Stomach (tissue), 9 donors: ENCODE data around the gene RNF44. TPM values are rescaled to one million over a fixed set of nuclear protein-coding genes. Genes with fewer than 3 reads are reported as not detected.

Experiments
- DNase-seq, 2 donors: peaks; one replicate each; pipeline versions ENCODE4 v3.0.0 to v3.0.0-alpha.2; 2013 to 2019
- H3K27ac ChIP-seq, 5 donors: fragments of 200-600 bp in 4 of 5; sonication (generic) in 4 of 5; one replicate each; pipeline ENCODE4 v1.5.1; 2013 to 2019; ENCODE audit warnings: mild to moderate bottlenecking in 1 of 5, moderate library complexity in 1 of 5
- H3K27me3 ChIP-seq, 3 donors: fragments of 200-600 bp; sonication (generic); one replicate each; pipeline ENCODE4 v1.5.1; 2017 to 2019; ENCODE audit warnings: mixed run types in 1 of 3
- H3K36me3 ChIP-seq, 4 donors: fragments of 200-600 bp; sonication (generic); 1 replicate in 3 of 4; 2 replicates in 1 of 4; pipeline ENCODE4 v1.5.1; 2016 to 2019
- H3K4me1 ChIP-seq, 4 donors: fragments of 200-600 bp; sonication (generic); one replicate each; pipeline ENCODE4 v1.5.1; 2016 to 2019
- H3K4me3 ChIP-seq, 4 donors: fragments of 200-600 bp; sonication (generic) in 3 of 4; one replicate each; pipeline ENCODE4 v1.5.1; 2016 to 2019; ENCODE audit warnings: mild to moderate bottlenecking in 1 of 4
- H3K9me3 ChIP-seq, 4 donors: fragments of 200-600 bp; sonication (generic); one replicate each; pipeline ENCODE4 v1.5.1; 2016 to 2019
- EP300 ChIP-seq: sonication (generic); formaldehyde crosslinking; IDR thresholded peaks from one replicate; pipeline ENCODE4 v1.6.1; 2017; ENCODE audit warnings: antibody characterized with exemption
- POLR2A ChIP-seq, 4 donors: fragments of 450-650 bp; IDR thresholded peaks; one replicate each; pipeline ENCODE4 v1.6.1; 2016; ENCODE audit warnings: antibody characterized with exemption in 4 of 4, control low read depth in 2 of 4, mild to moderate bottlenecking in 1 of 4, moderate library complexity in 1 of 4
- POLR2AphosphoS5 ChIP-seq, 3 donors: sonication (generic); formaldehyde crosslinking; IDR thresholded peaks; one replicate each; pipeline ENCODE4 v1.6.1; 2016; ENCODE audit warnings: antibody characterized with exemption in 3 of 3
- WGBS, 5 donors: extraction: QIAGEN DNeasy Blood & Tissue Kit in 3 of 5; methylation state at CpG; one replicate each; pipeline versions ENCODE4 v1.1.5 to v1.1.7; 2013 to 2018; 5-methylcytosine and 5-hydroxymethylcytosine counted together
- intact Hi-C: fragments of 100-400 bp; cut with DNase I; formaldehyde crosslinking; loops from one replicate; pipeline ENCODE4 v1.15.1; 2023; ENCODE audit warnings: low total_unique reads
- polyA plus RNA-seq, 3 donors: library from polyadenylated mRNA; stranded (reverse); fragments of 200-250 nt; gene quantifications; one replicate each; pipeline ENCODE4 v1.2.3, GENCODE V29; 2013
- total RNA-seq, 5 donors: library from RNA; depleted of rRNA; stranded (reverse); fragments of >200 nt; gene quantifications; one replicate each; pipeline versions ENCODE4 v1.1.0 to v1.2.3, GENCODE V29; 2014 to 2016
- TF ChIP-seq, protein P1 (sequence below), 7 experiments: fragments of 450-650 bp in 4 of 7; fragments of 200-600 bp in 3 of 7; sonication (generic) in 3 of 7; IDR thresholded peaks; one replicate each; pipeline ENCODE4 v1.5.1; 2016 to 2019; ENCODE audit warnings: antibody characterized with exemption in 7 of 7, control low read depth in 2 of 7, mild to moderate bottlenecking in 1 of 7
- donor health status: healthy with polysubstance abuse.
- donor health status: Bipolar disorder and iron deficiency.
- donor health status: healthy.

The RNF44 gene
- total and polyA plus RNA-seq, 8 donors: 6.6 to 176 (median 18.9) TPM

DNA sequence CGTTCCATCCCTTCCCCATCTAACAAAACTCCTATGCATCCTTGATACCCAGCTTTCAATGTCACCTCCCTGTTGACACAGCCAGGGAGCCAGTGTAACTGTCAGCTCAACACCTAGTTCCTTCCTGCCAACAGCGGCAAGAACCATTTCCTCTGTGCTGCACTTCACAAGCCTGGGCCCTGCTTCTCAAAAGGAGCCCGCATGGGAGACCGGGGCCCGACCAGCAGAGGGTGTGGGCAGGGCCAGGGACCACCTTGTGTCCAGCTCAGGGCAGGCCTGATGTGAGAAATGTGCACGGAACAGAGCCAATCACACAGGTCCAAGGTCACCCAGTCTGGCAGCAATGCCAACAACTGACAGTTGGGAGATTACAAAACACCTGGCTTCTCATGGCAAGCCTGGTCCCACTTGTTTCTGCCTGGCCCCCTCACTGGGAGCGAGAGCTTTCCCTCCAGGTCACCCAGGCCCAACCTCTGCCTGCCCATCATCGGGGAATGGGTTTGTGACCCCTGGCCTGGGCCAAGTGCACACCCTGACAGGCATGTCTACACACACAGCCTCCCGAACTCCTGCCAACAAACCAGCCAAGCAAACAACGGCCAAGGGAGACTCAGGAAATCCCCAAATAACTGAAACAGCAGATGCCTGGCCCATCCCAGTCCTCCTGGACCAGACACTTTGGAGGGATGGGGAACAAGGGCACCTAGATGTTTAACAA lies 3.1 kb downstream of the RNF44 start:
- DNase-seq: peak; percentile 49 to 66
- H3K27ac ChIP-seq: peak overlapping the region; percentile 30 to 99 (median 99)
- H3K27me3 ChIP-seq: no peaks in the 10 kb centered on the region
- peak overlapping the region in 2 of 4 donors; percentile 82 to 86 for H3K4me3 ChIP-seq
- 2 to 12% (median 10%) methylated on average over 10 of the region's 10 CpGs for WGBS, 5 donors
- H3K9me3 ChIP-seq: no peaks in the 10 kb centered on the region
- H3K4me1 ChIP-seq: peaks cover 51 to 85% (median 74%) of the 10 kb centered on the region in 4 donors
- H3K36me3 ChIP-seq: peaks cover 27 to 33% (median 32%) of the 10 kb centered on the region in 4 donors
- TF ChIP-seq, protein P1, sequence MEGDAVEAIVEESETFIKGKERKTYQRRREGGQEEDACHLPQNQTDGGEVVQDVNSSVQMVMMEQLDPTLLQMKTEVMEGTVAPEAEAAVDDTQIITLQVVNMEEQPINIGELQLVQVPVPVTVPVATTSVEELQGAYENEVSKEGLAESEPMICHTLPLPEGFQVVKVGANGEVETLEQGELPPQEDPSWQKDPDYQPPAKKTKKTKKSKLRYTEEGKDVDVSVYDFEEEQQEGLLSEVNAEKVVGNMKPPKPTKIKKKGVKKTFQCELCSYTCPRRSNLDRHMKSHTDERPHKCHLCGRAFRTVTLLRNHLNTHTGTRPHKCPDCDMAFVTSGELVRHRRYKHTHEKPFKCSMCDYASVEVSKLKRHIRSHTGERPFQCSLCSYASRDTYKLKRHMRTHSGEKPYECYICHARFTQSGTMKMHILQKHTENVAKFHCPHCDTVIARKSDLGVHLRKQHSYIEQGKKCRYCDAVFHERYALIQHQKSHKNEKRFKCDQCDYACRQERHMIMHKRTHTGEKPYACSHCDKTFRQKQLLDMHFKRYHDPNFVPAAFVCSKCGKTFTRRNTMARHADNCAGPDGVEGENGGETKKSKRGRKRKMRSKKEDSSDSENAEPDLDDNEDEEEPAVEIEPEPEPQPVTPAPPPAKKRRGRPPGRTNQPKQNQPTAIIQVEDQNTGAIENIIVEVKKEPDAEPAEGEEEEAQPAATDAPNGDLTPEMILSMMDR (IDR thresholded peaks at IDR 0.05): no peak
- TF ChIP-seq POLR2AphosphoS5 (IDR thresholded peaks at IDR 0.05) (no peak), POLR2A (IDR thresholded peaks at IDR 0.05) (no peak), EP300 (no peak)
- intact Hi-C loops: no loop called here

DNA sequence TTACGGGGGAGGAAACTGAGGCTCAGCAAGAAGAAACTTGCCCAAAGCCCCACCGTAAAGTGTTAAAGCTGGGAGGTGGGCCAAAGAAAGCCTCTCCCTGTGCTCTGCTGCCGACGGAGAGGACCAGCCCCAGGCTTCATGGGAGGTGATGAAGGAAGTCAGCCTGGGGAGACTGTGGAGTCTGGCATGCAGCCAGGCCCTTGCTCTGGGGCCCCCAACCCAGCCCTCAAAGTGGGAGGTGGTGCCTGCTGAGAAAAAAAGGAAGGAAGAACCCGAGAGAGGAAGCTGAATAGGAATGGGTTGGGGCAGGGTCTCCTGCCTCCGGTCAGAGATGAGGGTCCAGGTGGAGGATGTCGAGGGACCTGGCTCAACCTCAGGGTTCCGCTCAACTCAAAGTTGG lies 3.8 kb downstream of the RNF44 start:
- peak overlapping the region; percentile 30 to 99 (median 99) for H3K27ac ChIP-seq
- intact Hi-C loops: no loop called here
- peaks cover 33 to 40% (median 39%) of the 10 kb centered on the region in 4 donors for H3K36me3 ChIP-seq
- H3K4me3 ChIP-seq: peak overlapping the region in 2 of 4 donors; percentile 11 to 82
- no peaks in the 10 kb centered on the region for H3K9me3 ChIP-seq
- 29 to 64% (median 47%) methylated on average over 6 to 8 of the region's 8 CpGs for WGBS, 5 donors
- DNase-seq: peak in 1 of 2 donors; percentile 67
- TF ChIP-seq, protein P1 (IDR thresholded peaks at IDR 0.05): no peak
- no peak for TF ChIP-seq POLR2A (IDR thresholded peaks at IDR 0.05)
- TF ChIP-seq POLR2AphosphoS5 (IDR thresholded peaks at IDR 0.05): no peak
- no peak for TF ChIP-seq EP300
- peaks cover 51 to 82% (median 67%) of the 10 kb centered on the region in 4 donors for H3K4me1 ChIP-seq
- no peaks in the 10 kb centered on the region for H3K27me3 ChIP-seq

GRCh38 chr5:176532795-176533194 lies 4.4 kb downstream of the RNF44 start:
- intact Hi-C loops: no loop called here
- no peaks in the 10 kb centered on the region for H3K27me3 ChIP-seq
- H3K36me3 ChIP-seq: peaks cover 39 to 46% (median 45%) of the 10 kb centered on the region in 4 donors
- WGBS, 5 donors: 87 to 93% (median 92%) methylated on average over 4 to 9 of the region's 9 CpGs
- H3K4me3 ChIP-seq: no peak overlapping the region
- peak overlapping the region in 4 of 5 donors; percentile 99 for H3K27ac ChIP-seq
- TF ChIP-seq POLR2AphosphoS5 (IDR thresholded peaks at IDR 0.05): no peak
- H3K4me1 ChIP-seq: peaks cover 51 to 77% (median 63%) of the 10 kb centered on the region in 4 donors
- H3K9me3 ChIP-seq: no peaks in the 10 kb centered on the region
- DNase-seq: no peak

GRCh38 chr5:176531902-176532493 lies 5.2 kb downstream of the RNF44 start:
- H3K27ac ChIP-seq: peak overlapping the region in 2 of 5 donors; percentile 45 to 50
- TF ChIP-seq POLR2A (IDR thresholded peaks at IDR 0.05) (no peak), POLR2AphosphoS5 (IDR thresholded peaks at IDR 0.05) (no peak), EP300 (no peak)
- TF ChIP-seq, protein P1 (IDR thresholded peaks at IDR 0.05): no peak
- intact Hi-C loops: no loop called here
- H3K27me3 ChIP-seq: no peaks in the 10 kb centered on the region
- H3K4me1 ChIP-seq: peaks cover 51 to 77% (median 63%) of the 10 kb centered on the region in 4 donors
- H3K9me3 ChIP-seq: no peaks in the 10 kb centered on the region
- H3K36me3 ChIP-seq: peaks cover 40 to 54% (median 53%) of the 10 kb centered on the region in 4 donors
- H3K4me3 ChIP-seq: no peak overlapping the region
- no peak for DNase-seq
- 82 to 91% (median 89%) methylated on average over 10 to 28 of the region's 28 CpGs for WGBS, 5 donors
